K562 (cell line): ENCODE data around the gene HCFC1R1. TPM values are rescaled to one million over a fixed set of nuclear protein-coding genes. Genes with fewer than 3 reads are reported as not detected.

Experiments
- ATF7 ChIP-seq: fragments of 450-650 bp; IDR thresholded peaks from 2 replicates; pipeline ENCODE4 v1.7.1; 2014; ENCODE audit warnings: mild to moderate bottlenecking, moderate library complexity
- CAMTA2 ChIP-seq: fragments of 250-450 bp; sonication (Bioruptor Pico); conservative IDR thresholded peaks from 2 replicates; pipeline ENCODE4 v1.5.1; 2022
- ESRRB ChIP-seq: fragments of 250-450 bp; sonication (Bioruptor Pico); IDR thresholded peaks from 2 replicates; pipeline ENCODE4 v1.5.0; 2020; ENCODE audit warnings: mild to moderate bottlenecking, moderate library complexity, borderline replicate concordance
- FOXP4 ChIP-seq: sonication (generic); formaldehyde crosslinking; IDR thresholded peaks from 2 replicates; pipeline ENCODE4 v1.8.0; 2022; ENCODE audit warnings: mild to moderate bottlenecking, missing genetic modification reagents, borderline replicate concordance
- HMBOX1 ChIP-seq: sonication (generic); IDR thresholded peaks from 2 replicates; pipeline ENCODE4 v1.6.1; 2016
- PHF20 ChIP-seq: fragments of 450-650 bp; IDR thresholded peaks from 2 replicates; pipeline ENCODE4 v1.6.1; 2018; ENCODE audit not compliant: partially characterized antibody
- SPI1 ChIP-seq: IDR thresholded peaks from 2 replicates; pipeline ENCODE4 v1.6.1; 2011; ENCODE audit warnings: low read depth, low read length, control low read depth, borderline replicate concordance
- TEAD4 ChIP-seq, 2 experiments: sonication (generic) in 1 of 2; formaldehyde crosslinking in 1 of 2; IDR thresholded peaks; 2 replicates each; pipeline versions ENCODE4 v1.6.1 to v1.8.0; 2012 to 2022; ENCODE audit warnings: borderline replicate concordance in 1 of 2, inconsistent platforms in 1 of 2, low read length in 1 of 2, mild to moderate bottlenecking in 1 of 2, missing genetic modification reagents in 1 of 2
- ZBTB17 ChIP-seq: fragments of 450-650 bp; formaldehyde crosslinking; IDR thresholded peaks from 2 replicates; pipeline ENCODE4 v1.4.0; 2020; ENCODE audit warnings: mild to moderate bottlenecking
- ZBTB2 ChIP-seq: fragments of 450-650 bp; IDR thresholded peaks from 2 replicates; pipeline ENCODE4 v1.6.1; 2016; ENCODE audit warnings: antibody characterized with exemption
- ZNF121 ChIP-seq: sonication (generic); formaldehyde crosslinking; conservative IDR thresholded peaks from 2 replicates; pipeline ENCODE4 v1.8.0; 2022; ENCODE audit warnings: missing genetic modification reagents
- ZNF197 ChIP-seq: fragments of 200-800 bp; sonication (Bioruptor generic); IDR thresholded peaks from 2 replicates; pipeline ENCODE4 v1.6.1; 2016; ENCODE audit warnings: low read depth, missing genetic modification characterization, missing compliant biosample characterization
- ZNF217 ChIP-seq: sonication (generic); formaldehyde crosslinking; IDR thresholded peaks from 2 replicates; pipeline ENCODE4 v1.8.0; 2022; ENCODE audit warnings: mild to moderate bottlenecking, missing genetic modification reagents
- ZNF280A ChIP-seq: fragments of 450-650 bp; IDR thresholded peaks from 2 replicates; pipeline ENCODE4 v1.6.1; 2018; ENCODE audit warnings: mild to moderate bottlenecking, low read depth; ENCODE audit not compliant: partially characterized antibody
- ZNF518B ChIP-seq: fragments of 250-450 bp; sonication (Bioruptor Pico); IDR thresholded peaks from 2 replicates; pipeline ENCODE4 v1.5.0; 2021; ENCODE audit warnings: mild to moderate bottlenecking, moderate library complexity
- ZNF584 ChIP-seq: fragments of 200-800 bp; sonication (Bioruptor generic); IDR thresholded peaks from 2 replicates; pipeline ENCODE4 v1.6.1; 2016; ENCODE audit warnings: low read depth, mild to moderate bottlenecking, missing genetic modification characterization, missing compliant biosample characterization
- ZNF75A ChIP-seq: fragments of 450-650 bp; formaldehyde crosslinking; IDR thresholded peaks from 2 replicates; pipeline ENCODE4 v1.4.0; 2020; ENCODE audit warnings: mild to moderate bottlenecking
- polyA plus RNA-seq, 8 experiments: library from polyadenylated mRNA; depleted of rRNA in 4 of 8; stranded (reverse) in 5 of 8; unstranded in 3 of 8; fragments of >200 nt; fragmentation: Nextera tagmentation in 2 of 8; fragmentation: Illumina TruSeq in 1 of 8; extraction: Ambion mirVana in 2 of 8; extraction: Trizol in 1 of 8; gene quantifications; 2 replicates each; pipeline versions ENCODE4 v1.2.1 to v1.2.3, GENCODE V29; 2011 to 2014; ENCODE audit warnings: inconsistent platforms in 1 of 8, missing spikeins in 1 of 8
- total RNA-seq, 7 experiments: library from RNA; depleted of rRNA in 6 of 7; stranded (reverse); fragments of >200 nt in 6 of 7; fragmentation: Illumina TruSeq in 2 of 7; extraction: Trizol in 2 of 7; gene quantifications; 2 replicates each; pipeline versions ENCODE4 v1.2.1 to v1.2.3, GENCODE V29; 2011 to 2021; ENCODE audit warnings: low replicate concordance in 1 of 7

HCFC1R1 gene
- total and polyA plus RNA-seq, 9 of the 15 experiments (the other 6 are each of a cell fraction or from before 2014, with no cell fraction given): 2.2 to 29.0 (median 11.2) TPM

- TF ChIP-seq TEAD4 (IDR thresholded peaks at IDR 0.05; ENCODE audit: low read length): peak; percentile 27; the same call in 1 of the 2 replicates
- no peak for TF ChIP-seq TEAD4 (CRISPR knock-in tag; IDR thresholded peaks at IDR 0.05; ENCODE audit: borderline replicate concordance)
- TF ChIP-seq ZNF197: peak; percentile 79; the same call in 1 of the 2 replicates
- TF ChIP-seq SPI1: peak; percentile 80
- TF ChIP-seq ZNF121 (CRISPR knock-in tag): no peak
- peak; percentile 76; the same call in 1 of the 2 replicates for TF ChIP-seq HMBOX1
- TF ChIP-seq ESRRB (CRISPR knock-in tag): 0 out of 2 replicates have a peak, but pooled peaks have one; percentile 13
- TF ChIP-seq ZNF584 (CRISPR knock-in tag): 0 out of 2 replicates have a peak, but pooled peaks have one; percentile 44
- no peak for TF ChIP-seq PHF20
- TF ChIP-seq FOXP4 (CRISPR knock-in tag): no peak
- no peak for TF ChIP-seq ZNF280A
- peak; percentile 3; the same call in 1 of the 2 replicates for TF ChIP-seq ATF7
- no peak for TF ChIP-seq ZNF217 (CRISPR knock-in tag)
- TF ChIP-seq ZNF75A (CRISPR knock-in tag): no peak
- peak; percentile 48; the same call in 1 of the 2 replicates for TF ChIP-seq ZBTB2
- no peak for TF ChIP-seq CAMTA2 (CRISPR knock-in tag)
- 0 out of 2 replicates have a peak, but pooled peaks have one; percentile 27 for TF ChIP-seq ZNF518B (CRISPR knock-in tag)
- TF ChIP-seq ZBTB17: no peak
Measured at GRCh38 chr16:3007957-3008689, 15.6 kb downstream of the HCFC1R1 start (continued).
